GM23248 (cell line): ENCODE results near the gene PRSS1. TPM values are rescaled to one million over a fixed set of nuclear protein-coding genes. Genes with fewer than 3 reads are reported as not detected.

Source experiments
- DNase-seq: peaks from one replicate; pipeline ENCODE4 v3.0.0-alpha.2; 2015
- H2AFZ ChIP-seq: fragments of 200-600 bp; sonication (generic); 2 replicates; pipeline ENCODE4 v1.6.1; 2016; ENCODE audit warnings: antibody characterized with exemption
- H3F3A ChIP-seq: fragments of 200-600 bp; sonication (generic); 2 replicates; pipeline ENCODE4 v1.6.1; 2016; ENCODE audit warnings: mild to moderate bottlenecking, antibody characterized with exemption, mixed run types; ENCODE audit not compliant: insufficient read depth
- H3K27ac ChIP-seq: fragments of 200-600 bp; sonication (generic); 2 replicates; pipeline ENCODE4 v1.5.1; 2016; ENCODE audit warnings: mild to moderate bottlenecking
- H3K27me3 ChIP-seq: fragments of 200-600 bp; sonication (generic); replicated peaks from 2 replicates; pipeline ENCODE4 v1.6.1; 2016; ENCODE audit warnings: mild to moderate bottlenecking; ENCODE audit not compliant: insufficient read depth
- H3K36me3 ChIP-seq: fragments of 200-600 bp; sonication (generic); 2 replicates; pipeline ENCODE4 v1.6.1; 2016; ENCODE audit warnings: low read depth, mild to moderate bottlenecking
- H3K4me1 ChIP-seq: fragments of 200-600 bp; sonication (generic); 2 replicates; pipeline ENCODE4 v1.6.1; 2016; ENCODE audit warnings: mild to moderate bottlenecking; ENCODE audit not compliant: insufficient read depth
- H3K4me2 ChIP-seq: fragments of 200-600 bp; sonication (generic); one replicate; pipeline ENCODE4 v1.6.1; 2016; ENCODE audit warnings: mild to moderate bottlenecking; ENCODE audit not compliant: unreplicated experiment
- H3K4me3 ChIP-seq: fragments of 200-600 bp; sonication (generic); 2 replicates; pipeline ENCODE4 v1.5.1; 2016; ENCODE audit warnings: mild to moderate bottlenecking
- H3K79me2 ChIP-seq: fragments of 200-600 bp; sonication (generic); 2 replicates; pipeline ENCODE4 v1.6.1; 2016; ENCODE audit warnings: mild to moderate bottlenecking; ENCODE audit not compliant: insufficient read depth
- H3K9ac ChIP-seq: fragments of 200-600 bp; sonication (generic); 2 replicates; pipeline ENCODE4 v1.6.1; 2016; ENCODE audit warnings: mild to moderate bottlenecking
- H3K9me2 ChIP-seq: fragments of 200-600 bp; sonication (generic); 2 replicates; pipeline ENCODE4 v1.6.1; 2016; ENCODE audit warnings: mixed run types, mild to moderate bottlenecking, moderate library complexity; ENCODE audit not compliant: insufficient read depth
- H3K9me3 ChIP-seq: fragments of 200-600 bp; sonication (generic); one replicate; pipeline ENCODE4 v1.6.1; 2017; ENCODE audit warnings: low read depth
- H4K20me1 ChIP-seq: fragments of 200-600 bp; sonication (generic); 2 replicates; pipeline ENCODE4 v1.6.0; 2016; ENCODE audit not compliant: insufficient read depth
- EZH2 ChIP-seq: fragments of 200-600 bp; sonication (generic); IDR thresholded peaks from 2 replicates; pipeline ENCODE4 v1.6.1; 2018; ENCODE audit warnings: antibody characterized with exemption, mild to moderate bottlenecking; ENCODE audit not compliant: insufficient read depth, poor library complexity, severe bottlenecking
- EZH2phosphoT487 ChIP-seq: fragments of 200-600 bp; sonication (generic); IDR thresholded peaks from 2 replicates; pipeline ENCODE4 v1.6.1; 2018; ENCODE audit warnings: antibody characterized with exemption, moderate library complexity, mild to moderate bottlenecking, low read depth; ENCODE audit not compliant: insufficient read depth
- WGBS, 2 experiments: methylation state at CpG; one replicate each; pipeline ENCODE4 v1.1.6; 2015 to 2017; ENCODE audit warnings: low lambda C conversion rate in 2 of 2, low coverage in 1 of 2; ENCODE audit errors: missing lambda C conversion rate in 2 of 2; 5-methylcytosine and 5-hydroxymethylcytosine counted together
- in situ Hi-C: fragments of 300-500 bp; cut with MboI; formaldehyde crosslinking; loops from 2 replicates; pipeline ENCODE4 v1.15.0; 2020
- polyA plus RNA-seq: library from polyadenylated mRNA; unstranded; fragments of >200 nt; fragmentation: Nextera tagmentation; extraction: Ambion mirVana; gene quantifications from 2 replicates; pipeline ENCODE4 v1.2.1, GENCODE V29; 2016
- total RNA-seq: library from RNA; depleted of rRNA; stranded (reverse); fragments of >200 nt; shearing (Covaris generic); gene quantifications from 2 replicates; pipeline ENCODE4 v1.2.3, GENCODE V29; 2014

PRSS1 gene
- total and polyA plus RNA-seq, 2 experiments from 2014 or later, result not detected

GRCh38 chr7:142709921-142710320 is 39.4 kb upstream of the PRSS1 start:
- 51 to 57% methylated on average over 6 of the region's 6 CpGs for WGBS, 2 experiments
- Histone ChIP-seq H3K9me3 (no peaks in the 10 kb centered on the region), H3K79me2 (no peaks in the 10 kb centered on the region), H3K27me3 (no peaks in the 10 kb centered on the region), H2AFZ (no peak overlapping the region), H3K36me3 (no peaks in the 10 kb centered on the region), H3K4me3 (no peak overlapping the region), H3K9me2 (no peaks in the 10 kb centered on the region), H3F3A (no peaks in the 10 kb centered on the region), H3K4me2 (no peak overlapping the region), H3K4me1 (no peaks in the 10 kb centered on the region), H3K9ac (no peak overlapping the region), H4K20me1 (no peaks in the 10 kb centered on the region), H3K27ac (no peak overlapping the region)
- no peak for DNase-seq
- TF ChIP-seq EZH2phosphoT487, result no peak
- TF ChIP-seq EZH2, result no peak
- in situ Hi-C loops, result no loop called here

GRCh38 chr7:142711196-142711595 is 38.1 kb upstream of the PRSS1 start:
- Histone ChIP-seq H3K79me2 (no peaks in the 10 kb centered on the region), H3K4me2 (no peak overlapping the region), H2AFZ (no peak overlapping the region), H3K9ac (no peak overlapping the region), H3K27me3 (no peaks in the 10 kb centered on the region), H4K20me1 (no peaks in the 10 kb centered on the region), H3K9me3 (no peaks in the 10 kb centered on the region), H3K4me1 (no peaks in the 10 kb centered on the region), H3K9me2 (no peaks in the 10 kb centered on the region), H3K27ac (no peak overlapping the region), H3K36me3 (no peaks in the 10 kb centered on the region), H3F3A (no peaks in the 10 kb centered on the region), H3K4me3 (no peak overlapping the region)
- TF ChIP-seq EZH2phosphoT487 (no peak), EZH2 (no peak)
- DNase-seq, result no peak
- WGBS, 2 experiments, result 26 to 30% methylated on average over 2 of the region's 2 CpGs
- in situ Hi-C loops, result no loop called here

GRCh38 chr7:142711746-142712616 is 37.3 kb upstream of the PRSS1 start:
- H4K20me1 ChIP-seq, result no peaks in the 10 kb centered on the region
- H3K4me3 ChIP-seq, result no peak overlapping the region
- H2AFZ ChIP-seq, result no peak overlapping the region
- H3K36me3 ChIP-seq, result no peaks in the 10 kb centered on the region
- H3K9me2 ChIP-seq, result no peaks in the 10 kb centered on the region
- no peaks in the 10 kb centered on the region for H3K79me2 ChIP-seq
- 44 to 47% methylated on average over 18 of the region's 18 CpGs for WGBS, 2 experiments
- in situ Hi-C loops, result no loop called here
- no peaks in the 10 kb centered on the region for H3F3A ChIP-seq
- H3K9me3 ChIP-seq, result no peaks in the 10 kb centered on the region
- no peak overlapping the region for H3K9ac ChIP-seq
- no peak overlapping the region for H3K27ac ChIP-seq
- TF ChIP-seq EZH2 (no peak), EZH2phosphoT487 (no peak)
- no peaks in the 10 kb centered on the region for H3K27me3 ChIP-seq
- no peaks in the 10 kb centered on the region for H3K4me1 ChIP-seq
- H3K4me2 ChIP-seq, result no peak overlapping the region
- DNase-seq, result peak; percentile 48

DNA sequence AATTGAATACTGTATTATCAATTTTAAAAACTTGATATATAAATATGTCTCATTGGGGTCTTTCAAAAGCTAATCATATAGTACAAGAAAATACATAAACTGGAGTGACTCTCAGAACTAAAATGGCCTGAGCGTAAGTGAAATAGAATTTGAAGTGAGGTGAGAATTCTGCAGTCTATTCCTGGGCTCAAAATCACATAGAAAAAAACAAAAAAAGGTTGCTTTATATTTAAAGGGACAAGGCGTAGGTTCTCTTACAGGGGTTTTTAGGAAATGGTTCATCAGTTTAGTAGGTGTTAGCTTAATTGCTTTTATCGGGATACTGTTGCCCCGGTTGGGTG is 36.7 kb upstream of the PRSS1 start:
- Histone ChIP-seq H3K4me2 (no peak overlapping the region), H3K9ac (no peak overlapping the region), H2AFZ (no peak overlapping the region), H3F3A (no peaks in the 10 kb centered on the region), H3K27ac (no peak overlapping the region), H3K9me2 (no peaks in the 10 kb centered on the region), H3K9me3 (no peaks in the 10 kb centered on the region), H3K36me3 (no peaks in the 10 kb centered on the region), H3K79me2 (no peaks in the 10 kb centered on the region), H3K4me1 (no peaks in the 10 kb centered on the region), H3K4me3 (no peak overlapping the region), H4K20me1 (no peaks in the 10 kb centered on the region), H3K27me3 (no peaks in the 10 kb centered on the region)
- DNase-seq, result no peak
- TF ChIP-seq EZH2phosphoT487, result no peak
- no peak for TF ChIP-seq EZH2
- 70 to 73% methylated on average over 4 of the region's 4 CpGs for WGBS, 2 experiments
- in situ Hi-C loops, result no loop called here
